Caki2 (cell line): ENCODE measurements around the gene ANKS1A. TPM values are rescaled to one million over a fixed set of nuclear protein-coding genes. Genes with fewer than 3 reads are reported as not detected.
A peak's percentile ranks its signal among the peaks of the same experiment; 100 is the strongest.
"Not testable (repeated sequence)": the region's sequence is repeated elsewhere in the genome, so short reads cannot be mapped to it uniquely, and the experiment has no call there.

Experiments
- DNase-seq: peaks from one replicate; pipeline ENCODE4 v3.0.0-alpha.2; 2015; ENCODE audit warnings: low read depth
- in situ Hi-C: cut with HindIII; loops from 2 replicates; pipeline ENCODE4 v1.10.0; 2016; ENCODE audit warnings: low sequenced_read_pairs, low pct_unique_long_range_greater_than_20kb, mixed read lengths
- total RNA-seq: library from RNA; depleted of rRNA; stranded (reverse); fragments of >200 nt; shearing (Covaris generic); gene quantifications from 2 replicates; pipeline ENCODE4 v1.2.3, GENCODE V29; 2014; ENCODE audit warnings: low replicate concordance

Gene ANKS1A
- total RNA-seq, 1 experiment from 2014 or later = 15.2 TPM

DNA sequence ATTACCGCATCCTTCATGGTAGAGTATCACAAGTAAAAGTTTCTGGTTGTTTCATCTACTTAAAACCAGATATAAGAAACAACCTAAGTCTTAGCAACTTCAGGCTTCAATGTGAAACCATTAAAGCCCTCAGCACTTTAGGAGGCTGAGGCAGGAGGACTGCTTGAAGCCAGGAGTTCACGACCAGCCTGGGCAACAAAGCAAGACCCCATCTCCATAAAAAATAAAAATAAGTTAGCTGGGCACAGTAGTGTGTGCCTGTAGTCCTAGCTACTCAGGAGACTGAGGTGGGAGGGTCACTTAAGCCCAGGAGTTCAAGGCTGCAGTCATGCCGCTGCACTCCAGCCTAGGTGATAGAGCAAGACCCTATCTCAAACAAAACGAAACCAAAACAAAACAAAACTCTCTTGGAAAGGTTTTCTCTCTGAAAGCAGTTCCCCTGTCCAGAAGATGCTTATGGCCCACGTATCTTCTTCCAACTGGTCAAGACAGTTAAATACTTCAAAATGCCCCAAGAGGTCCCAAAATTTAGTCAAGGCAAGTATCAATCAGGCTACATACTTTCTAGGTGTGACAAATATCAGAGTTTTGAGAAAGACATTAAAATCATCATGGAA, 11.1 kb upstream of the ANKS1A start:
- DNase-seq = no peak
- in situ Hi-C loops = no loop called here

DNA sequence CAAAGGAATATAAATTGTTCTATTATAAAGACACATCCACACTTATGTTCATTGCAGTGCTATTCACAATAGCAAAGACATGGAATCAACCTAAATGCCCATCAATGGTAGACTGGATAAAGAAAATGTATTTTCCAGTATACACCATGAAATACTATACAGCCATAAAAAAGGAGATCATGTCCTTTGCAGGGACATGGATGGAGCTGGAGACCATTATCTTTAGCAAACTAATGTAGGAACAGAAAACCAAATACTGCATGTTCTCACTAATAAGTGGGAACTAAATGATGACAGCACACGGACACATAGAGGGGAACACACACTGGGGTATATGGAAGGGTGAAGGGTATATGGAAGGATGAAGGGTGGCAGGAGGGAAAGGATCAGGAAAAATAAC, 5.0 kb upstream of the ANKS1A start:
- in situ Hi-C loops, DNase-seq: not testable (repeated sequence)

GRCh38 chr6:34884996-34885395, 4.1 kb upstream of the ANKS1A start:
- no peak for DNase-seq
- in situ Hi-C loops = no loop called here

GRCh38 chr6:34885837-34886236, 3.2 kb upstream of the ANKS1A start:
- DNase-seq, in situ Hi-C loops: not testable (repeated sequence)

GRCh38 chr6:34887753-34888513, 1.1 kb upstream of the ANKS1A start, which contains the start of gene TAF11:
Gene TAF11, minus strand, starts transcription at chr6:34888042. Its CDS starts 85 bp downstream, at chr6:34887957.
- DNase-seq = peak; percentile 86
- in situ Hi-C loops = no loop called here

DNA sequence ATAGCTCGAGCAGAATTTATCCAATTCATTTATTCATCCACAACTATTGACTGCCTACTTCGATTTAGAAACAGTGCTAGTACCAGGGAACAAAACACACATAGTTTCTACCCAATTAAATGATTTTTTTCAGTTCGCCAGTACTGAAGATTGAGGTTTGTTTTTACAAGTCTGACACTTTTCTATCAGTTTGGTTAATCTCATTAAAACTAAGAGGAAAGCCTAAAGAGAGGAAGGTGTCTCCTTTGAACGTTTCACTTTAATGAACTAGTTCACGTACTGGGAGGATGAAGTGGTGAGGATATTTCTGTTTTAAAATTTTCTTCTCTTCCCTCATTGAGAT, 570 bp upstream of the ANKS1A start:
- in situ Hi-C loops = no loop called here
- DNase-seq = peak; percentile 22

DNA sequence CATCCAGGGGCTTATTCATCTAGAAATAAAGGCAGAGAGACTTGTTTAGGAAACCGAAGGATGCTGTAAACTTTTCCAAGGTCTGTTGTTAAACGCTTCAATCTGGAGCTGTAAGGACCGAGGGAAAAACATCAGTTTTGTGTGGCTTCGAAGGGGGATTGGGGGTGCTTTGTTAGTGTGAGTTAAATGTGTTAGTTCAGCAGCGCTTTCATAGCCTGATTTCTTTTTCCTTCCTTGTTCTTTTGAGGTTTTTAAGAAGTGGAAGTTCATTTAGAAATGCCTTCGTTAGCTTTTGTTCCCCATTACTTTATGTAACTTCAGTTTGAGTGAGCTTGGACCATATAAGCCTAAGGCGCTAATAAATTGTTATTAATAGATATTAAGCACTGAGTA, 1.5 kb downstream of the ANKS1A start:
- in situ Hi-C loops = no loop called here
- DNase-seq = no peak

- in situ Hi-C loops = no loop called here
- DNase-seq = no peak
Measured at GRCh38 chr6:34891296-34891695, 2.2 kb downstream of the ANKS1A start.

GRCh38 chr6:34894693-34895092, 5.6 kb downstream of the ANKS1A start:
- DNase-seq = no peak
- in situ Hi-C loops = no loop called here

DNA sequence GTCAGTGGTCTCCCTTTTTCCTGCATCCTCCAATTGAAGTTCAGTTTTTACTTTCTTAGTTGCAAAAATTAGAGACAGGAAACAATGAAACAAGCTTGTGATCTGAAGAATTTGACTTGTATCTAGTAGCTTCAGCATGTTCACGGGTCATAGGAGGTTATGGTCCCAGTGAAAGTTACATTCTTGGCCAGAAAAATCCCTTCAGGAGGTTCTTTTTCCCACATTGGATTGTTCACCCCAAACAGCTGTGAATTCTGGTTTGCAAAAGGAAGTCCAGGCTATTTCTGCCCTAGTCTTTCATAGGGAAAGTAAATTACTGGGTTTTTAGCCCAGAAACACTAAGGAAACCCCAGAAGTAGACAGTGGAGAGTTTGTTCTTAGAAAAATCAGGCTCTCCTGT, 8.1 kb downstream of the ANKS1A start:
- DNase-seq = no peak
- in situ Hi-C loops = no loop called here

DNA sequence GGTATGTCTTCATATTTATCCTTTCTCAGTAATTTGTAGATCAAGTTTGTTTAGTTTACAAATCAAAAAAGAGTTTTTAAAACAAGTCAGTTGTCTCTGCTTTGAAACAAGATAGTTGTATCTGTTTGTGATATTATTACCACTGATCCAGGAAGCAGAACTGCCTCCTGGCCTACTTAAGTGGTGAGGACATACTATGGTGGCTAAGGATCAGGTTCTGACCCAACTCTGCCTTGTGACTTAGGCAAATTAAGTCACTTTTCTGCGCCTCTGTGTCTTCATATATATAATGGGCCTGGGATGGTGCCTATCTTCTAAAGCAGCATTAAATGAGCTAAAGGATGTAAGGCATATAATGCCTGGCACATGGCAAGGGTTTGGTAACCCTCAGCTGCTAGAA, 8.7 kb downstream of the ANKS1A start:
- DNase-seq = no peak
- in situ Hi-C loops = no loop called here

DNA sequence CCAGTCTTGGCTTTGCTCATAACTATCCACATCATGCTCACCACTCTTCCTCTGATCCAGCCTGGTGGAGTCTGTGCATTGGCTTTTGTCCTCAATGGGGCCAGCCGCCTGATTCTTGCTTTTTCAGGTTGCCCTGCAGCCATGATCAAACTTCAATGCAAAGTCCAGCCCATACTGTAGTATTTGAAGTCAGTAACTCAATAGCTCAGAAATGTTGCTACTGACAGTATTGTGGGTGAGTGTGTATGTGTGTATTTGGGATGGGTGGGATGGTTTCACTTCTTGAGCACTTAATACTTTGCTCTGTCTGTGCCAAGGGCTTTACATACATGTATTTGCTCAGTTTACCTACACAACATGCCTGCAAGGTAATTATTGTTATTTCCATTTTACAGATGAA, 10.7 kb downstream of the ANKS1A start:
- DNase-seq, in situ Hi-C loops: not testable (repeated sequence)

DNA sequence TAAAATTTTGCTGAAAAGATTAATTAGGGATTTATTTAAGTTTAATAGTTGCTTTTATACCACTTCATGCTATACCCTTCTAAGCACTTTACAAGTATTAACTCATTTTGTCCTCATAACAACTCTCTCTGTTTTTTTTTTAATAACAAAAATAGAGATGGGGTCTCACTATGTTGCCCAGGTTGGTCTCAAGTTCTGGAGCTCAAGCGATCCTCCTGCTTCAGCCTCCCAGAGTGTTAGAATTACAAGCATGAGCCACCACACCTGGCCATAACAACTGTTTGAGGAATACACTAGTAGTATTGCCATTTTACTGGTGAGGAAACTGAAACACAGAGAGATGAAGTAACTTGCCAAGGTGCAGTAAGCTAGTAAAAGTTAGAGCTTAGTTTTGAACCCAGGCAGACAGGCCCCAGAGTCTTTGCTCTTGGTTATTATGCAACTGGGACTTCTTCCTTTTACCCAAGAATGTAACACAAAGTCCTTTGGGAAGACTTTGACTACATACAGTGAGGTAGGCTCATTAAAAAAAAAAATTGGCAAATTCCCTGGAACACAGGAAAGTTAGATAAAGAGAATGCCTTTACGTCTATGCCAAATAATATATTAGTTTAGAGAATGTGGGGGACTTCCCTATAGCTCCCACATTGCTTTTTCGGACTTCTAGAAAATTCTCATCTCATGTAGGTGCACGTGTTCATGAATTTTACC, 11.4 kb downstream of the ANKS1A start:
- in situ Hi-C loops = no loop called here

DNA sequence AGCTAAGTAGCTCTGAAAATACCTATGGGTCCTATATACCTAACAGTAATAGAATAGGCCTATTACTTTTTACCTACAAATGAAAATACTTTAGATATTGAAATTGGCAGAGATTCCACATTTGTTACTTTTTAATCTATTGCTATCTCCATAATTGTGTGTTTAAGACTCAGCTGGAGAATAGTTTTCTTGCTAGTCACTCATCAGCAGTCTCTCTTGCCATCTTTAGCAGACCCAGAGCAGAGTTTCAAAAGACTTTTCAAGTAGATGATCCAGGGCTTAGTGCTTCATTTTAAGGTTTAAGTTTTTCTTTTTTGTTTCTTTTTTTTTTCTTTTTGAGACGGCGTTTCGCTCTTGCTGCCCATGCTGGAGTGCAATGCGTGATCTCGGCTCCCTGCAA, 12.9 kb downstream of the ANKS1A start:
- peak; percentile 44 for DNase-seq

More for the DNA sequence above, 11.4 kb downstream of the ANKS1A start:
- no peak for DNase-seq

DNA sequence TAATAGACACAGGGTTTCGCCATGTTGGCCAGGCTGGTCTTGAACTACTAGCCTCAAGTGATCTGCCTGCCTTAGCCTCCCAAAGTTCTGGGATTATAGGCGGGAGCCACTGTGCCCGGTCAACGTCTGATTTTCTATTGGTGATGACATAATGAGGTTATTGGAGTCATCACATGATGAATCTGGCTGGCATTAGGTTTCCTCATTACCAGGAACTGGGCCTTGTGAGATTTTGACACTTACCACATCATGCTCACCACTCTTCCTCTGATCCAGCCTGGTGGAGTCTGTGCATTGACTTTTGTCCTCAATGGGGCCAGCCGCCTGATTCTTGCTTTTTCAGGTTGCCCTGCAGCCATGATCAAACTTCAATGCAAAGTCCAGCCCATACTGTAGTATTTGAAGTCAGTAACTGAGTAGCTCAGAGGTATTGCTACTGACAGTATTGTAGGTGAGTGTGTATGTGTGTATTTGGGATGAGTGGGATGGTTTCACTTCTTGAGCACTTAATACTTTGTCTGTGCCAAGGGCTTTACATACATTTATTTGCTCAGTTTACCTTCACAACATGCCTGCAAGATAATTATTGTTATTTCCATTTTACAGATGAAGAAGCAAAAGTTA, 16.0 kb downstream of the ANKS1A start:
- DNase-seq = no peak
- in situ Hi-C loops = no loop called here

More for the DNA sequence above, 12.9 kb downstream of the ANKS1A start:
- in situ Hi-C loops = no loop called here

GRCh38 chr6:34906826-34907225, 17.8 kb downstream of the ANKS1A start:
- DNase-seq = no peak
- in situ Hi-C loops = no loop called here

DNA sequence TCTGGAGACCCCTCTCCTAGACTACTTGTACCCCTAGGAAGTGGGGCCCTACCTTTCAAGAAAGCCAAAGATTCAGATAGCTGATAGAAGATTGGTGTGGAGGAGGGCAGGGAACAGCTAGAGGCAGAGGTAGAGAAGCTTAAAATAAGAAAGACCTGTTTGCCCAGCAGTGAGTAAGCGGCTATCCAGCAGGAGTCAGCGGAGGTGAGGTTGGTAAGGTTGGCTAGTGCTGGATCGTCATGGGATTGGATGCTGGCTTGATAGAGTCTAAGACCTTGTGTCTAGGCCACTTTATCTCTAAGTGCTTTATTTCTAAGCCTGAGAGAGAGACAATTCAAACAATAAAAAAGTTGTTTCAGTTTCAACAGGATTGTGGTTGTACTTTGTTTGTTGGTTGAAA, 19.1 kb downstream of the ANKS1A start:
- no peak for DNase-seq
- in situ Hi-C loops = no loop called here

GRCh38 chr6:34909320-34909883, 20.3 kb downstream of the ANKS1A start:
- in situ Hi-C loops = no loop called here
- DNase-seq = no peak

DNA sequence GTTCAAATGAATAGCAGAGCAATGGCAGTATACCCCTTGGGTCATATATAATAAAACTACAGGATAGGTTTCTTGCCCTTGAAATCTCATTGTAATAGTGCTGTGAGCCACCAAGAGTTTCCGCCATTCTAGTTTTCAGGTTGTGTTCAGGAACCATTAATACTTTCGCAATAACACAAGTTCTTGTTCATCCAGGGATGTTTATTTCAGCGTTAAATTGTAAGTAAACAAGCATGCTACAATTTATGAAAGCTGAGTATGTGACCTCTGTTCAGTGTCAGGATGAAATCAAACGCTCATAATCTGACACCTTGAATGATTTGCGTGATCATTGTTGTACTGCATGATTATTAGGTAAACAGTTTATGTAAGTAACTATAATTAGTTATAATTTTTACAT, 22.8 kb downstream of the ANKS1A start:
- no peak for DNase-seq
- in situ Hi-C loops = no loop called here
